KOPT-K1 (cell line): ENCODE measurements around the gene WNK1.
"Not testable (repeated sequence)": the region's sequence is repeated elsewhere in the genome, so short reads cannot be mapped to it uniquely, and the experiment has no call there.

Source experiments
- H3K27ac ChIP-seq: fragments of 200-600 bp; sonication (generic); 2 replicates; pipeline ENCODE4 v1.5.1; 2016; ENCODE audit warnings: antibody characterized with exemption, mild to moderate bottlenecking, low read depth, low read length; ENCODE audit not compliant: poor library complexity, severe bottlenecking
- H3K36me3 ChIP-seq: fragments of 200-600 bp; sonication (generic); 2 replicates; pipeline ENCODE4 v1.5.1; 2017; ENCODE audit warnings: antibody characterized with exemption, mild to moderate bottlenecking, low read length, moderate library complexity; ENCODE audit not compliant: insufficient read depth
- H3K9me3 ChIP-seq: fragments of 200-600 bp; sonication (generic); 2 replicates; pipeline ENCODE4 v1.5.1; 2017; ENCODE audit warnings: antibody characterized with exemption, low read length, mild to moderate bottlenecking; ENCODE audit not compliant: insufficient read depth, poor library complexity, severe bottlenecking

WNK1 gene

DNA sequence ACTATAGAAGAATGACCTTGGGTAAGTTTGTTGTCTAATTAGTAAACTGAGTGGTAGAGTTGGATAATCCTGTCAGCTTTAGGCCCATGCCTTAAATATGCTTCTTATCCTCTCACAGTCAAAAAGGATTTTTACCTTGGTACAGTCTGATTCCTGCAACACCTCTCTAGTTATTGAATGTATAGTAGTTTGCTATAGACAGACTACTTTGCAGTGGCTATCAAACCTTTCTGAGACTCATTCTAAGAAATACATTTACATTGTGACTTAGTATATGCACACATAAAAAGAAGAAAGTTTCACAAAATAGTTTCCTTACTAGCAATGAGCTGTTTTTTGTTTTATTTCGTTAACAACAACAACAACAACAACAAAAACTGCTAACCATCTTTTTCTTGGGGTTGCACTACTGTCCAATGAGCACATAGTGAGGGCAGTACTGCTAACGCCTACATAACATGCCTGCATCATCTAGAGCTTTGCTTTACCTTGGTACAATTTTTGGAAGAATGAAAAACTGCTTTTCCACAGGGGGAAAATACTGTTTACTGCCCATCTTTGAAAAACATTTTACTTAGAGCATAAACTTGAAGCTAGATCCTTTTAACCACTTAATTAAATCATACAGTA, 28.5 kb downstream of the WNK1 start:
- no peaks in the 10 kb centered on the region for H3K9me3 ChIP-seq
- H3K36me3 ChIP-seq = no peaks in the 10 kb centered on the region; the same call in 1 of the 2 replicates
- no peak overlapping the region for H3K27ac ChIP-seq

DNA sequence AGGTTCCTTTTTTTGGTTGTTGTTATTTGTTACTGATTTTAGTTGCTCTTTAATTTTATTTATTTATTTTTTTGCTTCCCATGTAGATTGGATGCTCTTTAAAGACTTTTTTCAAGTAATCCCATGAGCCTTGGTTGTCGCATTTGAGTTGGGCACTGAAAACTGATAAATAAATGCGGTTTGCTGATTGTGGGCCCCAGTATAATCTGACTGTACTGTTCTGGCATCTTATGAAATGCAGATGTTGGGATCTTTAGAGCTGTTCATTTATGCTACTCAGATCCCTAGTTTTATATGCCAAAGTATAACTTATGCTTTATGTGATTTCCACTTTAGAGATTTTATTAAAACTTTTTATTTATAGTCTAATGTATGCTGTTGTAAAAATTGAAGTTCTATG, 33.3 kb downstream of the WNK1 start:
- peaks cover 14% of the 10 kb centered on the region for H3K36me3 ChIP-seq
- no peak overlapping the region for H3K27ac ChIP-seq
- H3K9me3 ChIP-seq = peaks cover 10% of the 10 kb centered on the region

DNA sequence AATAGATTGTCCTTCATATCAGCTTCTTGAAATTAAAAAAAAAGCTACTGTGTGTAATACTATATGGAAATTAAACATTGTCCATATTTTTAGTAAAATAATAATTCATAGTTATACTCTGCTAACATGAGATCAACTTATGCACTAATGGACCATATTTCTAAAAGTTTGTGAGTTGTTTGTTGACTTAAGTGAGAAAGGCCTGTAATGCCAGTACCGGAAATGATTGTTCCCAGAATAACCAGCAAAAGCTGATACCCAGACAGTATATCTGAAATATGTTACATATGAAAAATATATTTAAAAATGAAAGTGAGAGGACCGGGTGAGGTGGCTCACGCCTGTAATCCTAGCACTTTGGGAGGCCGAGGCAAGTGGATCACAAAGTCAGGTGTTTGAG, 35.9 kb downstream of the WNK1 start:
- Histone ChIP-seq H3K36me3 (peaks cover 14% of the 10 kb centered on the region), H3K27ac (no peak overlapping the region), H3K9me3 (peaks cover 10% of the 10 kb centered on the region)

DNA sequence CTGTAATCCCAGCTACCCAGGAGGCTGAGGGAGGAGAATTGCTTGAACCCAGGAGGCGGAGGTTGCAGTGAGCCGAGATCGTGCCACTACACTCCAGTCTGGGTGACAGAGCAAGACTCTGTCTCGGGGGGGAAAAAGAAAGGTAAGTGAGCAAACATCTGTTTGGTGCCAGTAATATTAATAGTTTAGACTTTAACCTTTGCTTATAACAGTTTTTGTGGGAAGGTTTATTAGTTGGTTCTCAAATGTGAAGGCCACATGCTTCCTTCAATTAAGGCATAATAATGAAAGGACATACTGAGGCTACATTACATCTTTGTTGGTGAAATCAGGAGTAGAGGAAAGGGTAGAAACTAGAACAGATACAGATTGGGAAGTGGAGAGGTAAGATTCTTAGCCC, 36.4 kb downstream of the WNK1 start:
- H3K36me3 ChIP-seq = peaks cover 14% of the 10 kb centered on the region
- H3K27ac ChIP-seq = not testable (repeated sequence)
- peaks cover 10% of the 10 kb centered on the region for H3K9me3 ChIP-seq

DNA sequence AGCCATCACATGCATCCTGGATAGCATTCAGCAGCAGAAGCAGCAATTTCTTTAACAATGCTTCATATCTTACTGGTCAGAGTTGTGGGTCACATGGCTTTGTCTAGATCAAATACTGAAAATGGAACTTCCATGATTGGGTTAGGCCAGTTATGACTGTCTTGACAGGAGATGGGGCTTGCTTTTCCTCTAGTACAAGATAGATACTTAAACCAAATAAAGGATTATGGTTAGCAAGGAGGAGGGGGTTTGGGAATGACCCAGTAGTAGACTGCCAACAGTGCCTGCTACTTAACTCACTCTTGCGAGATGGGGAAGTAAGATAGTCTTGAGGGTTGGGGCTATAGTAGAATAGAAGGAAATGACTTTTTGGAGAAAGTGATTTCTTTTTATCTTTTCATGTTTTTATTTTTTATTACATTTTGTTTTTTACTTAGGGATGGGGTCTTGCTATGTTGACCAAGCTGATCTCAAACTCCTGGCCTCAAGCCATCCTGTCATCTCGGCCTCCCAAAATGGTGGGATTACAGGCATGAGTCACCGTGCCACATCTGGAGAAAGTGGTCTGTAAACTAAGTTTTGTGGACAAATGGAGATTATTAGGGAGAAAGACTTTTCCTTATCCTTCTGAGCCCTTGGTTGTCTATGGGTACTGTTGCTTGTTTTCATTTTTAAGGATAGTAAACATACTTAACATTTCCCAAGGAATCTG, 37.6 kb downstream of the WNK1 start:
- Histone ChIP-seq H3K9me3 (peaks cover 10% of the 10 kb centered on the region), H3K36me3 (peaks cover 14% of the 10 kb centered on the region), H3K27ac (peak overlapping the region; percentile 1)

DNA sequence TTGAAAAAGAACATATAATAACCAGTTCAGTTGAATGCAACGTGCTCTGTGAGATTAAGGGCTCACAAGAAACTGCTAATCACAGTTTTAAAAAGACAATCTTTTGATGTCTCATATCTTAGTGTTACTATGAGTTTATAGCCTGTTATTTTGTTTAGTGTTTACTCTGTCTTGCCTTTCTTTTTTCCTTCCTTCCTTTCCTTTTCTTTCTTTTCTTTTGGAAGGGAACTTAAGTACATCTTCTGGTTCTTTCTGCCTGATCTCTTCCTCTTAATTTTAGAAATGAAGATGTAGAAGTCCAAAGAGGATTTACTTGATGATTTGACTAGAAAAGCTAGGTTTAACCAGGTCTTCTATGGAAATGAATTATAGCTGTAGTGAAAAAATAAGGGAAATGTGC, 38.2 kb downstream of the WNK1 start:
- Histone ChIP-seq H3K27ac (peak overlapping the region; percentile 1), H3K9me3 (peaks cover 10% of the 10 kb centered on the region), H3K36me3 (peaks cover 14% of the 10 kb centered on the region)

DNA sequence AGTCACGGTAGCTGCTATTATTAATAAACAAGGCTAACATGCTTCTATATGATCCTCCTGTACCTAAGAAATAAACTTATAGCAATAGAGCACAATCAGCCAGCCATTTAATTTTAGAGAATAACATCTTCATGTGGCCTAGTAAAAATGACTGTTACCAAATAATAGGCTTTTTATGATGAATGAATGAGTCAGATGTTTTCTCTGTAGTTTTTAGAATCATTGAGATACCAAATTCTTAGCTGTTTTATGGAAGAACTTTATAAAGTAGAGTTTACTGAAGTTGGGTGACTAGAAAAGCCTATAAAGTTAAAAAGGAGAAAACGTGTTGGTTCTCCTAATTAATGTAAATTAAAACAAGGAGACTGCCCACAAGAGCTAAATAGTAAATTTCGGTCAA, 40.7 kb downstream of the WNK1 start:
- Histone ChIP-seq H3K9me3 (peaks cover under 1% of the 10 kb centered on the region), H3K36me3 (peaks cover under 1% of the 10 kb centered on the region; the same call in 1 of the 2 replicates), H3K27ac (peak overlapping the region; percentile 90)

DNA sequence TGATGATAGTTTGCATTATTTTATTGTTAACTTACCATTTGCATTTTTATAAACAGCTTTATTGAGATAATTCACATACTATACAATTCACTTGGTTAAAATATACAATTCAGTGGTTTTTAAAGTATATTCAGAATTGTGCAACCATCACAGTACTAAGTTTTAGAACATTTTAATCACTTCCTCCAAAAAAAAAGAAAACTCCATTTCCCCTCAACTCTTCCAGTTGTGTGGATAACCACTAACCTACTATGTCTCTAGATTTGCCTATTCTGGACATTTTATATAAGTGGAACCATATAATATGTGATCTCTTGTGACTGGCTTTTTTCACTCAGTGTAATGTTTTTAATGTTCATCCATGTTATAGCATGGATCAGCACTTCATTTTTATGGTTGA, 41.3 kb downstream of the WNK1 start:
- Histone ChIP-seq H3K9me3 (no peaks in the 10 kb centered on the region), H3K36me3 (no peaks in the 10 kb centered on the region; the same call in 1 of the 2 replicates), H3K27ac (peak overlapping the region; percentile 90)

DNA sequence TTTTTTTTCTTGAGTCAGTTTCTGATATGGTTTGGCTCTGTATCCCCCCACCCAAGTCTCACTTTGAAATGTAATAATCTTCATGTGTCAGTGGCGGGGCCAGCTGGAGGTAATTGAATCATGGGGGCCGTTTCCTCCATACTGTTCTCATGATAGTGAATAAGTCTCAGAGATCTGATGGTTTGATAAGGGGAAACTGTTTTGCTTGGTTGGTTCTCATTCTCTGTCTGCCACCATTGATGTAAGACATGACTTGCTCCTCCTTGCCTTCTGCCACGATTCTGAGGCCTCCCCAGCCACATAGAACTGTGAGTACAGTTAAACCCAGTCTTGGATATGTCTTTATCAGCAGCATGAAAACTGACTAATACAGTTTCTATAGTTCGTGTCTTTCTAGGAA, 42.9 kb downstream of the WNK1 start:
- Histone ChIP-seq H3K9me3 (no peaks in the 10 kb centered on the region), H3K27ac (peak overlapping the region; percentile 90), H3K36me3 (peaks cover 6% of the 10 kb centered on the region; the same call in 1 of the 2 replicates)

DNA sequence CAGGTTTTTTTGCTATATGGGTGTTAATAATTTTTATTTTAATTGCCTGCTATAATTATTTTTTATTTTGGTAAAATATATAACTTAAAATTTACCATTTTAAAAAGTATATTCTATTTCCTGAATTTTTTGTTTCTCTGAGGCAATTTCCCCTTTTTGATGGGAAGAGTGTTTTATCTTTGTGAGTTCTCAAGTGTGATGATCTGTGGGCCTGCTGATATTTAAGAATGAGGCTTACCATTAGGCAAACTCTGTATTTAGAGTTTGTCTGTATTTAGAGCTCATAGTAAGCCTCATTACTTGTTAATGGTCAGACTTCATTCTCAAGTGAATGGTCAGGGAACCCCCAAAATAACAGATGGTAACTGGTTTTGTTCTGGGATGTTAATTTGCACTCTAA, 48.0 kb downstream of the WNK1 start:
- no peaks in the 10 kb centered on the region for H3K9me3 ChIP-seq
- peaks cover 6% of the 10 kb centered on the region; the same call in 1 of the 2 replicates for H3K36me3 ChIP-seq
- H3K27ac ChIP-seq = no peak overlapping the region

DNA sequence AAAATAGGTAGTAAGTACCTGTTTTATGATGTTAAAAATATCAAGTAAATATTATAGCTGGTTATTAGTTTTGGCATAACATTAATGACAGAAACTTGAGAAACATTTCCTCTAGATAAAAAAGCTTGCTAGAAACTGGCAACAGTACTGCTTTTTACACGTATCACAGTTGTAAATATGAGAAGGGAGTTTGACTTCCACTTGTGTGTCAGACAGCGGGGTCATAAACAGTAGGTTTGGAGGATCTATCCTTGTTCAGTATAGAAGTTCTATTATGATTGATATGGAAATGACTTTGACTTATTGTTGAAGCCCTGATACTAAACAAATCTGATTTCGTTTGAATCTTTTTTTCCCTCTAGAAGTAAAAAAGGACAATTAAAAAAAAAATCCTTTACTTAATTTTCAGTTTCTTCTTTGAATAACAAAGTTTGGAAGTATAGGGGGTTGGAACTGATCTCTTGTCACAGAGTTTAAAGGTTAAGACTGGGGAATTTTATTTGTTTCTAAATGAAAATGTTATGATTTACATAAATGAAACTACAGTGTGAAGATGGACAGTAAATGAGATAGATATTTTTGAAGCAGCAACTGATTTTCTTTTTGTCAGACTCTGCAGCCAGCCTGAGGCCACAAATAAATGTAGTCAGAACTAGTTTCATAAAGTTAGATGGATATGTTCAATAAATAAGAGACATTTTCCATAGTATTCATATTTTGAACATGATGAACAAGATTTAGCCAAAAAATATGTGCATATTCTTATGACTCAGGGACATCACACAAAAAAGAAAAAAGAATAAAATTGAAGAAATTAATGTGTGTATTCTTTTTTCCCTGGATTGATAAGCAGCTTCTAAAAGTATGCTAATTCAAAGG, 50.1 kb downstream of the WNK1 start:
- H3K36me3 ChIP-seq = peaks cover 6% of the 10 kb centered on the region; the same call in 1 of the 2 replicates
- no peaks in the 10 kb centered on the region for H3K9me3 ChIP-seq
- H3K27ac ChIP-seq = no peak overlapping the region

DNA sequence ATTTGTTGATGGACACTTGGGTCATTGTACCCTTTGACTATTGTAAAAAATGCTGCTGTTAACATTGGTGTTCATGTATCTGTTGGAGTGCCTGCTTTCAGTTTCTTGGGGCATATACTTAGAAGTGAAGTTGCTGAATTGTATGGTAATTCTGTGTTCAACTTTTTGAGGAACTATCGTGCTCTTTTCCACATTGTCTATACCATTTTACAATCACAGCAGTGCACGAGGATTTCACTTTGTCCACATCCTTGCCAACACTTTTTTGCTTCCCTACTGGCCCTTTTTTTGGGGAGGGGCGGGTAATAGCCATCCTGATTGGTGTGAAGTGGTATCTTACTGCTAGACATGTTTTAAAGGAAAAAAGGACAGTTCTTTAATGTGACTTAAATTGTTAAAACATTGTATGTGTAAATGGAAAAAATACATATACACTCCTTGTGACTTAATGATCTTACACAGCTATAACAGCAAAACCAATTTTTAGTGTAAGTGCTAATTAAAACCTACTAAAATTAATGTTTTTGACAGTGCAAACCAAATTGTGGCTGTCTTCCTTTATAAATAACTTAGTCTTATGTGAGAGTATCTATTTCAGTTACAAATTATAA, 52.7 kb downstream of the WNK1 start:
- Histone ChIP-seq H3K36me3 (no peaks in the 10 kb centered on the region; the same call in 1 of the 2 replicates), H3K9me3 (no peaks in the 10 kb centered on the region), H3K27ac (no peak overlapping the region)

DNA sequence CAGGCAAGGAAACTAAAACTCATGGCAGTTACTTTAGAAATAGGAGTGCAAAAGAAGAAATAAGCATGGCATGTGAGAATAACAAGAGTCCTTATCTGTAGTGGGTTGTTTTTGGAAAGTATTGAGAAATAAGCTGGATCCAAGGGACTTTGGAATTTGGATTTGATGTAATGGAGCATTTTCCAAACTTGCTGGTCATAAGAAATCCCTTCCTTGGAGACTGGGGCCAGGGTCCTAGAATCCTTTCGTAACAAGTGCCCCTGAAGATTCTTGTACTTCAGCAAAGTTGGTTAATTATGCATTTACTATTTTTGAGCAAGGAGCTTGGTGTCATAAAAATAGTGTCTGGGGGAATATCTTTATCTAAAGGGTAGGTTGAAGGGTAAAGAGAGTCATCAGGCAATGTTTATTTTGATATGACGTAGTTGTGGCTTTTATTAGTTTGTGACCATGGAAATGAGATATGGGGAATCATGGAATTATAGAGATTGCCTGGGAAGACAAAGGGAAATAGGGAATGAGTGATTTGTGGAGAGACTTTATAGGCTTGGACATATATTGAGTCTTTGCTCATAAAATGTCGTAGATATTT, 53.9 kb downstream of the WNK1 start:
- Histone ChIP-seq H3K36me3 (no peaks in the 10 kb centered on the region; the same call in 1 of the 2 replicates), H3K9me3 (no peaks in the 10 kb centered on the region), H3K27ac (no peak overlapping the region)

DNA sequence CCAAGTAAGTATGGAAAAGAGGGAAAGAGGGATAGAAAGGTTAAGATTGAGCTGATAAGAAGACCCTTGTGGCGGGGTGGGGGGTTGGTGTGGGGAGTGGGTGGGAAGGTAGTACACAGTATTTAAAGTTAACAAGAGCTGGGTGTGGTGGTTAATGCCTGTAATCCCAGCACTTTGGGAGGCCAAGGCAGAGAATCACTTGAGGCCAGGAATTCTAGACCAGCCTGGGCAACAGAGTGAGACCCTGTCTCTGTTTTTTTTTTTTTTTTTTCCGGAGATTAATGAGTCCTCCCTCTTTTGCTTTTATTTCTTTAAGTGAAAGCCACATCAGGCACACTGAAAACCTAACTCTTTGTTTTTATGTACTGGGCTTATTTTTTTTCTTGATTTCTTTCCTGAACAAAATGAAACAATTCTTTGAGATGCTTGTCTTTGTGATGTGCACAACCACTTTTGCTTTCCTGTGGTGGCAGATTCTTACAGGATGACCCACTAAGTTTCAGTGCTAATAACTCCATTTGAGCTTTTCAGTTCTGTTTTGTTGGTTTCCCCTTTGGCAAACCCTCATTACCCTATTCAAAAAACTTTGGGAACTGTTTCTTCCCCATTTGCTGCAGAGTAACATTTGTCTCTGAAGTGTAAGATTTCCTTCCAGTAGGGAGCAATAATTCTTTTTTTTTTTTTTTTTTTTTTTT, 54.8 kb downstream of the WNK1 start:
- Histone ChIP-seq H3K27ac (peak overlapping the region; percentile 34), H3K9me3 (no peaks in the 10 kb centered on the region), H3K36me3 (no peaks in the 10 kb centered on the region; the same call in 1 of the 2 replicates)
